K562 (cell line): ENCODE results near the gene CENPE. TPM values are rescaled to one million over a fixed set of nuclear protein-coding genes. Genes with fewer than 3 reads are reported as not detected.

Source experiments
- ATAC-seq: fragments of 200-7000 bp; cut with Tn5 transposase; 3 replicates; pipeline ENCODE4 v1.9.1; 2020; ENCODE audit warnings: moderate library complexity
- BruUV-seq: library from RNA; stranded (reverse); fragments of 400-500 nt; replicated peaks from 2 replicates; lab custom pipeline; 2021; lab: Mats Ljungman, UMichigan
- CTCF ChIA-PET: fragments of 300-600 bp; formaldehyde crosslinking; extraction: SDS; loops from one replicate; lab custom pipeline; 2021; ENCODE audit warnings: low intra/inter-chr PET ratio; lab: Yijun Ruan, JAX
- POLR2A ChIA-PET: fragments of 300-600, 350-650 bp; sonication (Branson Sonifier 250); formaldehyde crosslinking; extraction: SDS; loops from one replicate; lab custom pipeline; 2021; ENCODE audit warnings: antibody characterized with exemption, inconsistent platforms; lab: Yijun Ruan, JAX
- DNase-seq, 4 experiments: peaks; one replicate each; pipeline versions ENCODE4 v3.0.0 to v3.0.0-alpha.2; 2011 to 2018; ENCODE audit warnings: low spot score in 3 of 4, mixed read lengths in 3 of 4; ENCODE audit errors: extremely low read depth in 1 of 4
- FAIRE-seq: peaks from 2 replicates; lab custom pipeline; 2011; peaks lifted over from hg19 to GRCh38; lab: Jason Lieb, UNC
- H2AFZ ChIP-seq: 2 replicates; pipeline ENCODE4 v1.6.0; 2011; ENCODE audit warnings: low read depth, low read length, control low read depth, inconsistent platforms
- H3K27ac ChIP-seq: fragments of 200-600 bp; 3 replicates; pipeline ENCODE4 v1.8.0; 2011; ENCODE audit warnings: low read depth, mild to moderate bottlenecking, control low read depth, inconsistent platforms, low read length, moderate library complexity, mixed read lengths; ENCODE audit errors: extremely low read depth
- H3K27me3 ChIP-seq, 2 experiments: fragments of 300-600 bp in 1 of 2; 2 replicates in 1 of 2; 3 replicates in 1 of 2; pipeline versions ENCODE4 v1.6.0 to v1.8.0; 2011; ENCODE audit warnings: inconsistent platforms in 2 of 2, low read length in 2 of 2, mild to moderate bottlenecking in 1 of 2, mixed read lengths in 1 of 2, moderate library complexity in 1 of 2; ENCODE audit not compliant: control insufficient read depth in 2 of 2, insufficient read depth in 2 of 2
- H3K36me3 ChIP-seq: fragments of 300-600 bp; 3 replicates; pipeline ENCODE4 v1.8.0; 2011; ENCODE audit warnings: mild to moderate bottlenecking, low read length, inconsistent platforms; ENCODE audit not compliant: control insufficient read depth, insufficient read depth
- H3K4me1 ChIP-seq, 2 experiments: fragments of 200-600 bp in 1 of 2; replicated peaks in 1 of 2; 2 replicates in 1 of 2; 3 replicates in 1 of 2; pipeline versions ENCODE4 v1.5.1 to v1.8.0; 2011; ENCODE audit warnings: inconsistent platforms in 2 of 2, low read length in 2 of 2, mild to moderate bottlenecking in 1 of 2, mixed read lengths in 1 of 2, moderate library complexity in 1 of 2; ENCODE audit not compliant: control insufficient read depth in 2 of 2, insufficient read depth in 2 of 2
- H3K4me2 ChIP-seq: 2 replicates; pipeline ENCODE4 v1.6.1; 2011; ENCODE audit warnings: low read length, control low read depth, inconsistent platforms, mixed read lengths; ENCODE audit not compliant: insufficient read depth
- H3K4me3 ChIP-seq: fragments of 200-600 bp; sonication (generic), shearing (Covaris generic); 2 replicates; pipeline ENCODE4 v1.5.1; 2016; ENCODE audit warnings: control low read depth, inconsistent platforms
- H3K79me2 ChIP-seq: fragments of 200-600 bp; 3 replicates; pipeline ENCODE4 v1.8.0; 2011; ENCODE audit warnings: low read length, inconsistent platforms; ENCODE audit not compliant: control insufficient read depth, insufficient read depth
- H3K9ac ChIP-seq, 2 experiments: 2 replicates each; pipeline versions ENCODE4 v1.6.0 to v1.6.1; 2011; ENCODE audit warnings: low read depth in 2 of 2, low read length in 2 of 2, control low read depth in 1 of 2, inconsistent platforms in 1 of 2, mild to moderate bottlenecking in 1 of 2, mixed read lengths in 1 of 2; ENCODE audit not compliant: insufficient read depth in 1 of 2
- H3K9me1 ChIP-seq: one replicate; pipeline ENCODE4 v1.6.0; 2011; ENCODE audit warnings: inconsistent platforms, mild to moderate bottlenecking, low read length, moderate library complexity; ENCODE audit not compliant: control insufficient read depth, insufficient read depth
- H3K9me3 ChIP-seq: replicated peaks from 2 replicates; pipeline ENCODE4 v1.5.1; 2011; ENCODE audit warnings: low read depth, low read length, inconsistent platforms; ENCODE audit not compliant: control insufficient read depth, insufficient read depth
- H4K20me1 ChIP-seq: replicated peaks from 2 replicates; pipeline ENCODE4 v1.6.1; 2011; ENCODE audit warnings: low read length, inconsistent platforms, mixed read lengths; ENCODE audit not compliant: control insufficient read depth, insufficient read depth
- BACH1 ChIP-seq: fragments of 200-800 bp; sonication (Bioruptor generic); IDR thresholded peaks from 2 replicates; pipeline ENCODE4 v1.6.1; 2016; ENCODE audit warnings: missing genetic modification characterization, missing compliant biosample characterization
- CEBPG ChIP-seq, 3 experiments: fragments of 200-800 bp in 1 of 3; sonication (Bioruptor generic) in 1 of 3; sonication (generic) in 1 of 3; formaldehyde crosslinking in 1 of 3; IDR thresholded peaks in 2 of 3; conservative IDR thresholded peaks in 1 of 3; 2 replicates each; pipeline versions ENCODE4 v1.6.1 to v1.8.0; 2016 to 2022; ENCODE audit warnings: missing compliant biosample characterization in 2 of 3, missing genetic modification characterization in 2 of 3, mild to moderate bottlenecking in 1 of 3, missing genetic modification reagents in 1 of 3
- ETS2 ChIP-seq: IDR thresholded peaks from 2 replicates; pipeline ENCODE4 v1.6.1; 2016; ENCODE audit warnings: borderline replicate concordance, missing genetic modification characterization, mild to moderate bottlenecking, moderate library complexity, missing compliant biosample characterization; ENCODE audit not compliant: poor library complexity, severe bottlenecking
- GATAD2A ChIP-seq: fragments of 450-650 bp; IDR thresholded peaks from 2 replicates; pipeline ENCODE4 v1.6.1; 2017
- KHSRP ChIP-seq: fragments of 450-650 bp; IDR thresholded peaks from 2 replicates; pipeline ENCODE4 v1.6.1; 2017
- MEF2D ChIP-seq: conservative IDR thresholded peaks from 2 replicates; pipeline ENCODE4 v1.6.1; 2016; ENCODE audit warnings: low read depth, missing genetic modification characterization, missing compliant biosample characterization
- MEIS2 ChIP-seq: fragments of 450-650 bp; IDR thresholded peaks from 2 replicates; pipeline ENCODE4 v1.6.1; 2014; ENCODE audit warnings: mild to moderate bottlenecking; ENCODE audit not compliant: partially characterized antibody
- MLLT1 ChIP-seq, 2 experiments: fragments of 450-650 bp; IDR thresholded peaks; 2 replicates each; pipeline ENCODE4 v1.6.1; 2016
- NUFIP1 ChIP-seq: fragments of 450-650 bp; IDR thresholded peaks from 2 replicates; pipeline ENCODE4 v1.6.1; 2018; ENCODE audit not compliant: partially characterized antibody
- RAD21 ChIP-seq, 2 experiments: fragments of 250-450 bp in 1 of 2; fragments of 450-650 bp in 1 of 2; sonication (Bioruptor Pico) in 1 of 2; formaldehyde crosslinking in 1 of 2; IDR thresholded peaks in 1 of 2; conservative IDR thresholded peaks in 1 of 2; 2 replicates each; pipeline versions ENCODE4 v1.4.0 to v1.8.0; 2020 to 2022; ENCODE audit warnings: mild to moderate bottlenecking in 2 of 2, moderate library complexity in 1 of 2
- SNAPC5 ChIP-seq: fragments of 250-450 bp; sonication (Bioruptor Pico); IDR thresholded peaks from 2 replicates; pipeline ENCODE4 v1.8.0; 2021; ENCODE audit warnings: moderate library complexity, mild to moderate bottlenecking, inconsistent platforms
- TAF1 ChIP-seq: IDR thresholded peaks from 2 replicates; pipeline ENCODE4 v1.6.1; 2011; ENCODE audit warnings: mild to moderate bottlenecking, low read length, moderate library complexity; ENCODE audit not compliant: insufficient read depth, control insufficient read depth, severe bottlenecking; ENCODE audit errors: extremely low read depth
- ZBTB2 ChIP-seq: fragments of 450-650 bp; IDR thresholded peaks from 2 replicates; pipeline ENCODE4 v1.6.1; 2016; ENCODE audit warnings: antibody characterized with exemption
- ZNF24 ChIP-seq: fragments of 450-650 bp; IDR thresholded peaks from 2 replicates; pipeline ENCODE4 v1.6.1; 2016
- ZNF79 ChIP-seq: fragments of 250-450 bp; sonication (Bioruptor Pico); IDR thresholded peaks from 2 replicates; pipeline ENCODE4 v1.4.0; 2020; ENCODE audit warnings: low read depth, mild to moderate bottlenecking, moderate library complexity
- whole genome bisulfite sequencing: fragments of 100-300 bp; shearing (Covaris generic); methylation state at CpG from one replicate; pipeline ENCODE4 v1.1.6; 2016; ENCODE audit warnings: low coverage, mixed read lengths; ENCODE audit not compliant: insufficient coverage; ENCODE audit errors: missing lambda C conversion rate; 5-methylcytosine and 5-hydroxymethylcytosine counted together
- in situ Hi-C: fragments of 300-500 bp; cut with MboI; formaldehyde crosslinking; loops from 4 replicates; pipeline ENCODE4 v1.15.0; 2018; ENCODE audit warnings: inconsistent platforms, mixed read lengths
- intact Hi-C: fragments of 100-400 bp; cut with micrococcal nuclease; formaldehyde crosslinking; loops from 2 replicates; pipeline ENCODE4 v1.14.2; 2022
- polyA plus RNA-seq, 8 experiments: library from polyadenylated mRNA; depleted of rRNA in 4 of 8; stranded (reverse) in 5 of 8; unstranded in 3 of 8; fragments of >200 nt; fragmentation: Nextera tagmentation in 2 of 8; fragmentation: Illumina TruSeq in 1 of 8; extraction: Ambion mirVana in 2 of 8; extraction: Trizol in 1 of 8; gene quantifications; 2 replicates each; pipeline versions ENCODE4 v1.2.1 to v1.2.3, GENCODE V29; 2011 to 2014; ENCODE audit warnings: inconsistent platforms in 1 of 8, missing spikeins in 1 of 8
- total RNA-seq, 7 experiments: library from RNA; depleted of rRNA in 6 of 7; stranded (reverse); fragments of >200 nt in 6 of 7; fragmentation: Illumina TruSeq in 2 of 7; extraction: Trizol in 2 of 7; gene quantifications; 2 replicates each; pipeline versions ENCODE4 v1.2.1 to v1.2.3, GENCODE V29; 2011 to 2021; ENCODE audit warnings: low replicate concordance in 1 of 7

CENPE gene
- total and polyA plus RNA-seq, 9 of the 15 experiments (the other 6 are each of a cell fraction or from before 2014, with no cell fraction given), result 9.9 to 53.2 (median 27.4) TPM

GRCh38 chr4:103074744-103075434 lies 123.3 kb downstream of the CENPE start (continued):
- no peak for TF ChIP-seq ZBTB2
- peak; percentile 47; the same call in 1 of the 2 replicates for TF ChIP-seq ZNF24
- TF ChIP-seq NUFIP1, result no peak
- TF ChIP-seq MEIS2, result peak; percentile 14
- TF ChIP-seq GATAD2A, result no peak
- TF ChIP-seq BACH1 (tag), result no peak
- no peak for TF ChIP-seq MEF2D

GRCh38 chr4:103073792-103074438 lies 124.2 kb downstream of the CENPE start:
- Histone ChIP-seq H4K20me1 (no peaks in the 10 kb centered on the region), H3K27ac (no peak overlapping the region), H3K36me3 (no peaks in the 10 kb centered on the region), H3K4me1 (peaks cover 10 to 13% of the 10 kb centered on the region in 2 experiments; a peak in 4 of 5 replicates), H3K79me2 (peaks cover 21% of the 10 kb centered on the region; the same call in 2 of the 3 replicates), H3K4me2 (no peak overlapping the region), H3K4me3 (no peak overlapping the region), H3K9ac (no peak overlapping the region), H3K9me3 (no peaks in the 10 kb centered on the region), H3K27me3 (no peaks in the 10 kb centered on the region), H2AFZ (no peak overlapping the region), H3K9me1 (no peaks in the 10 kb centered on the region)
- no TSS peak for BruUV-seq
- ChIA-PET CTCF (no interaction called here), POLR2A (interaction anchor here (1.2 kb wide), 1 partner anchor 67 kb away, joined by 3 read pairs; no protein-coding TSS in a partner anchor)
- WGBS, result 90% methylated on average over 2 of the region's 2 CpGs
- TF ChIP-seq ZNF79 (CRISPR knock-in tag) (no peak), TAF1 (no peak), MLLT1 (IDR thresholded peaks at IDR 0.05) (no peak), RAD21 (CRISPR knock-in tag; conservative IDR thresholded peaks at IDR 0.05 in 1 of 2, IDR thresholded peaks at IDR 0.05 in 1 of 2) (no peak), CEBPG (CRISPR knock-in tag; IDR thresholded peaks at IDR 0.05) (no peak), CEBPG (tag; conservative IDR thresholded peaks at IDR 0.05 in 1 of 2, IDR thresholded peaks at IDR 0.05 in 1 of 2) (no peak), SNAPC5 (CRISPR knock-in tag) (no peak), KHSRP (no peak), ETS2 (tag) (no peak)
- FAIRE-seq, result no peak
- in situ Hi-C loops (no loop called here), intact Hi-C loops (no loop called here)
- ATAC-seq, result no peak
- no peak for DNase-seq
